Measurements from ENCODE around the gene JAZF1. TPM values are rescaled to one million over a fixed set of nuclear protein-coding genes. Genes with fewer than 3 reads are reported as not detected.

Gene JAZF1
- total and polyA plus RNA-seq, 2 donors (not counting 1 experiment from before 2014, with no cell fraction given), result 14.0 to 38.6 TPM

DNA sequence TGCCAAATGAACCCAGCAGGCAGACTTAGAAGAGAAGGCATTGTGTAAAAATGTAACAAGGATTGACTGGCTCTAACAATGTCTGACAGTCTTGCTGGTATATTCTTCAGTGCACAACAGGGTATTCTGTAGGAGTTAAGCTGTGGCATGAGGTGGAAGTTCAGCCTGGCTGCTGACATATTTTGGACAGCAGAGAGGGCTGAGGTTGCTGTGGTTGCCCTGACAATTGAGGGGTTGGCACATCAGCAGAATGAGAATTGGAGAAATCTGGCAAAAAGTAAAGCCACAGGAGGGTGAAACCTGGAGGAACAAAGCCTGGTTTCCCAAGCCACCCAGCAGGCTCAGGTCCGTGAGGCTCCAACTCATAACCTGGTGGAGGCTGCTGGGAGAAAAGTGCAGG is 220.2 kb downstream of the JAZF1 start:
- TF ChIP-seq EZH2 (IDR thresholded peaks at IDR 0.05; ENCODE audit: borderline replicate concordance, insufficient read depth, low read depth, low read length, poor library complexity, severe bottlenecking), result no peak
- TF ChIP-seq, protein P1, sequence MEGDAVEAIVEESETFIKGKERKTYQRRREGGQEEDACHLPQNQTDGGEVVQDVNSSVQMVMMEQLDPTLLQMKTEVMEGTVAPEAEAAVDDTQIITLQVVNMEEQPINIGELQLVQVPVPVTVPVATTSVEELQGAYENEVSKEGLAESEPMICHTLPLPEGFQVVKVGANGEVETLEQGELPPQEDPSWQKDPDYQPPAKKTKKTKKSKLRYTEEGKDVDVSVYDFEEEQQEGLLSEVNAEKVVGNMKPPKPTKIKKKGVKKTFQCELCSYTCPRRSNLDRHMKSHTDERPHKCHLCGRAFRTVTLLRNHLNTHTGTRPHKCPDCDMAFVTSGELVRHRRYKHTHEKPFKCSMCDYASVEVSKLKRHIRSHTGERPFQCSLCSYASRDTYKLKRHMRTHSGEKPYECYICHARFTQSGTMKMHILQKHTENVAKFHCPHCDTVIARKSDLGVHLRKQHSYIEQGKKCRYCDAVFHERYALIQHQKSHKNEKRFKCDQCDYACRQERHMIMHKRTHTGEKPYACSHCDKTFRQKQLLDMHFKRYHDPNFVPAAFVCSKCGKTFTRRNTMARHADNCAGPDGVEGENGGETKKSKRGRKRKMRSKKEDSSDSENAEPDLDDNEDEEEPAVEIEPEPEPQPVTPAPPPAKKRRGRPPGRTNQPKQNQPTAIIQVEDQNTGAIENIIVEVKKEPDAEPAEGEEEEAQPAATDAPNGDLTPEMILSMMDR (IDR thresholded peaks at IDR 0.05), result no peak
- Histone ChIP-seq H3K4me2 (replicated peaks; ENCODE audit: low read depth, low read length, poor library complexity, severe bottlenecking) (no peak overlapping the region), H3K9me3 (ENCODE audit: control extremely low read depth in 1 of 3, control insufficient read depth in 2 of 3, insufficient read depth in 1 of 3, low read length in 2 of 3) (no peaks in the 10 kb centered on the region), H3K36me3 (replicated peaks in 1 of 2; ENCODE audit: control extremely low read depth in 1 of 2, control insufficient read depth in 1 of 2, extremely low read depth in 1 of 2, insufficient read depth in 2 of 2, low read length in 1 of 2) (peaks cover 5 to 6% of the 10 kb centered on the region in 2 experiments), H3K9ac (ENCODE audit: low read length) (no peak overlapping the region), H3K27ac (ENCODE audit: low read length in 2 of 2) (no peak overlapping the region), H3K27me3 (replicated peaks in 1 of 4; ENCODE audit: control extremely low read depth in 1 of 4, control insufficient read depth in 3 of 4, insufficient read depth in 4 of 4, low read length in 3 of 4) (no peaks in the 10 kb centered on the region), H4K20me1 (ENCODE audit: control insufficient read depth, insufficient read depth, low read length, poor library complexity, severe bottlenecking) (peaks cover 83% of the 10 kb centered on the region), H3K79me2 (ENCODE audit: control insufficient read depth, insufficient read depth, low read length) (peaks cover 64% of the 10 kb centered on the region), H3K4me3 (ENCODE audit: control extremely low read depth in 1 of 5, extremely low read depth in 1 of 5, insufficient read depth in 1 of 5, low read depth in 2 of 5, low read length in 4 of 5) (no peak overlapping the region), H2AFZ (ENCODE audit: insufficient read depth, low read depth, low read length, poor library complexity, severe bottlenecking) (no peak overlapping the region), H3K4me1 (ENCODE audit: control insufficient read depth in 2 of 2, insufficient read depth in 2 of 2, low read length in 2 of 2) (no peaks in the 10 kb centered on the region)
- no peaks in the 10 kb centered on the region for H3K9me3 Mint-ChIP-seq (ENCODE audit: insufficient read depth)
- ChIA-PET POLR2A (no interaction called here), CTCF (no interaction called here)
- H3K27ac Mint-ChIP-seq, result no peak overlapping the region
- DNase-seq (no peak), ATAC-seq (ENCODE audit: low read depth) (no peak)
- WGBS (ENCODE audit: insufficient coverage), result 100% methylated on average over 1 of the region's 1 CpG
- intact Hi-C loops (cut with micrococcal nuclease), result no loop called here
- H3K4me1 Mint-ChIP-seq, result peaks cover 5% of the 10 kb centered on the region
- H3K4me3 Mint-ChIP-seq, result no peak overlapping the region
- no peaks in the 10 kb centered on the region for H3K27me3 Mint-ChIP-seq

DNA sequence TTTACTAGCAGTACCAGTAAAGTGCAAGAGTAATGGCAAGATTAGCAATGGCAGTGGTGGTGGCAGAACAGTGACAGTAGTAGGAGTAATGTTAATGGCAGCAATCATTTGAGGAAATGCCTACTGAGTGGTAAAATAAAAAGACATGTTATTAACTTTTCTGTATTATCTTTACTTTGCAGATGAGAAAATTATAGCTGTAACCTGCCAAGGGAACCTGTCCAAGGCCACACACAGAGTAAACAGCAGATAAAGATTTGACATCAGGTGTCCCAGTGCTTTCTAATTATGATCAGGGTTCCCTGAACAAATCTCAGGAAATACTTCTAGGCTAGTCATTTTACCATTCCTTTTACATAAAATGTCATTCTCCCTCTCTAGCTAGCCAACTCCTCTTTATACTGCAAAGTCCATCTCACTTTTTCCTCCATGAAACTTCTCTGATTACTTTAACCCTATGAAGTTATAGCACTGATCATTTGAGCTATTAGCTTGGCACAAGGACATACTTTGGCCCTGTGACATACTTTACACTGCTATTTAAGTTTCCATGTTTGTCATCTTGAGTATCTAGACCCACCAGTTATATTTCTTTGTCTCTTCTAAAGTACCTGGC is 221.6 kb downstream of the JAZF1 start:
- H3K9me3 Mint-ChIP-seq (ENCODE audit: insufficient read depth), result no peaks in the 10 kb centered on the region
- Histone ChIP-seq H3K79me2 (ENCODE audit: control insufficient read depth, insufficient read depth, low read length) (peaks cover 52% of the 10 kb centered on the region), H3K27me3 (replicated peaks in 1 of 4; ENCODE audit: control extremely low read depth in 1 of 4, control insufficient read depth in 3 of 4, insufficient read depth in 4 of 4, low read length in 3 of 4) (no peaks in the 10 kb centered on the region), H3K4me3 (ENCODE audit: control extremely low read depth in 1 of 5, extremely low read depth in 1 of 5, insufficient read depth in 1 of 5, low read depth in 2 of 5, low read length in 4 of 5) (no peak overlapping the region), H2AFZ (ENCODE audit: insufficient read depth, low read depth, low read length, poor library complexity, severe bottlenecking) (no peak overlapping the region), H4K20me1 (ENCODE audit: control insufficient read depth, insufficient read depth, low read length, poor library complexity, severe bottlenecking) (peaks cover 78% of the 10 kb centered on the region), H3K36me3 (replicated peaks in 1 of 2; ENCODE audit: control extremely low read depth in 1 of 2, control insufficient read depth in 1 of 2, extremely low read depth in 1 of 2, insufficient read depth in 2 of 2, low read length in 1 of 2) (peaks cover 5 to 6% of the 10 kb centered on the region in 2 experiments), H3K9ac (ENCODE audit: low read length) (no peak overlapping the region), H3K27ac (ENCODE audit: low read length in 2 of 2) (no peak overlapping the region), H3K4me1 (ENCODE audit: control insufficient read depth in 2 of 2, insufficient read depth in 2 of 2, low read length in 2 of 2) (no peaks in the 10 kb centered on the region), H3K4me2 (replicated peaks; ENCODE audit: low read depth, low read length, poor library complexity, severe bottlenecking) (no peak overlapping the region), H3K9me3 (ENCODE audit: control extremely low read depth in 1 of 3, control insufficient read depth in 2 of 3, insufficient read depth in 1 of 3, low read length in 2 of 3) (no peaks in the 10 kb centered on the region)
- intact Hi-C loops (cut with micrococcal nuclease), result no loop called here
- ATAC-seq (ENCODE audit: low read depth), result no peak
- H3K27me3 Mint-ChIP-seq, result no peaks in the 10 kb centered on the region
- DNase-seq, result no peak
- CTCF ChIA-PET, result no interaction called here
- TF ChIP-seq, protein P1 (IDR thresholded peaks at IDR 0.05), result no peak
- TF ChIP-seq EZH2 (IDR thresholded peaks at IDR 0.05; ENCODE audit: borderline replicate concordance, insufficient read depth, low read depth, low read length, poor library complexity, severe bottlenecking), result no peak
- H3K4me1 Mint-ChIP-seq, result no peaks in the 10 kb centered on the region
- H3K27ac Mint-ChIP-seq, result no peak overlapping the region
- no peak overlapping the region for H3K4me3 Mint-ChIP-seq
- POLR2A ChIA-PET, result no interaction called here

Data from B cell (primary cell).